Posterior cingulate gyrus (tissue), 11 donors: ENCODE data around the gene FGF9.

Experiments used
- DNase-seq, 10 donors: peaks; one replicate each; pipeline versions ENCODE4 v3.0.0 to v3.0.0-alpha.2; 2020 to 2021; ENCODE audit warnings: mixed read lengths in 3 of 10
- intact Hi-C: fragments of 100-400 bp; cut with DNase I; formaldehyde crosslinking; loops from one replicate; pipeline ENCODE4 v1.15.1; 2023

The FGF9 gene

GRCh38 chr13:21673539-21673788 is 2.6 kb downstream of the FGF9 start:
- DNase-seq: peak in 1 of 10 donors; percentile 26
- intact Hi-C loops: loop anchor here (5.0 kb wide), 1 partner anchor 71 kb away; the partner anchor contains the start of gene MICU2

GRCh38 chr13:21673789-21674489 is 3.1 kb downstream of the FGF9 start:
- peak in 9 of 10 donors; percentile 37 to 93 (median 54) for DNase-seq
- intact Hi-C loops: loop anchor here (5.0 kb wide), 1 partner anchor 72 kb away; the partner anchor contains the start of gene MICU2

- DNase-seq: peak in 1 of 10 donors; percentile 27
- intact Hi-C loops: loop anchor here (5.0 kb wide), 1 partner anchor 72 kb away; the partner anchor contains the start of gene MICU2
Observed at GRCh38 chr13:21674490-21675009, 3.7 kb downstream of the FGF9 start.

- DNase-seq: peak in 7 of 10 donors; percentile 38 to 93 (median 56)
- intact Hi-C loops: no loop called here
Observed at GRCh38 chr13:21675095-21675991, 4.5 kb downstream of the FGF9 start.

GRCh38 chr13:21676611-21677021 is 5.7 kb downstream of the FGF9 start:
- intact Hi-C loops: no loop called here
- DNase-seq: no peak

GRCh38 chr13:21677075-21677623 is 6.3 kb downstream of the FGF9 start:
- intact Hi-C loops: no loop called here
- DNase-seq: no peak

GRCh38 chr13:21683034-21683733 is 12.3 kb downstream of the FGF9 start:
- intact Hi-C loops: no loop called here
- no peak for DNase-seq

GRCh38 chr13:21684576-21684975 is 13.7 kb downstream of the FGF9 start:
- no peak for DNase-seq
- intact Hi-C loops: no loop called here

- DNase-seq: no peak
- intact Hi-C loops: no loop called here
Observed at GRCh38 chr13:21685485-21686064, 14.7 kb downstream of the FGF9 start.

GRCh38 chr13:21686751-21687391 is 16.0 kb downstream of the FGF9 start:
- no peak for DNase-seq
- intact Hi-C loops: no loop called here

- intact Hi-C loops: no loop called here
- DNase-seq: no peak
Observed at GRCh38 chr13:21688056-21688455, 17.2 kb downstream of the FGF9 start.

GRCh38 chr13:21689097-21689496 is 18.2 kb downstream of the FGF9 start:
- intact Hi-C loops: no loop called here

GRCh38 chr13:21690955-21691354 is 20.1 kb downstream of the FGF9 start:
- intact Hi-C loops: no loop called here
- no peak for DNase-seq

More at GRCh38 chr13:21689097-21689496, 18.2 kb downstream of the FGF9 start:
- no peak for DNase-seq

GRCh38 chr13:21691500-21691899 is 20.6 kb downstream of the FGF9 start:
- peak in 1 of 10 donors; percentile 72 for DNase-seq
- intact Hi-C loops: no loop called here

GRCh38 chr13:21691928-21692327 is 21.1 kb downstream of the FGF9 start:
- no peak for DNase-seq
- intact Hi-C loops: no loop called here

GRCh38 chr13:21694831-21695230 is 24.0 kb downstream of the FGF9 start:
- DNase-seq: no peak

GRCh38 chr13:21695546-21695945 is 24.7 kb downstream of the FGF9 start:
- intact Hi-C loops: no loop called here

More at GRCh38 chr13:21694831-21695230, 24.0 kb downstream of the FGF9 start:
- intact Hi-C loops: no loop called here

GRCh38 chr13:21696865-21697448 is 26.1 kb downstream of the FGF9 start:
- no peak for DNase-seq
- intact Hi-C loops: no loop called here

More at GRCh38 chr13:21695546-21695945, 24.7 kb downstream of the FGF9 start:
- no peak for DNase-seq
